ENCODE measurements around the gene RTP1. TPM values are rescaled to one million over a fixed set of nuclear protein-coding genes. Genes with fewer than 3 reads are reported as not detected.

RTP1 gene
- total RNA-seq, 6 donors from 2014 or later, result 0.17 TPM; not detected in 5

GRCh38 chr3:187207062-187207461 lies 9.8 kb downstream of the RTP1 start:
- Histone ChIP-seq H3K4me3 (no peak overlapping the region), H3K9me3 (no peaks in the 10 kb centered on the region), H3K36me3 (no peaks in the 10 kb centered on the region), H3K27me3 (no peaks in the 10 kb centered on the region), H3K27ac (no peak overlapping the region), H3K4me1 (peaks cover 0 to 4% (median 4%) of the 10 kb centered on the region in 4 donors)
- no peak for TF ChIP-seq POLR2AphosphoS5 (IDR thresholded peaks at IDR 0.05)
- TF ChIP-seq CTCF (IDR thresholded peaks at IDR 0.05), result no peak
- TF ChIP-seq EP300 (IDR thresholded peaks at IDR 0.05), result no peak
- no peak for TF ChIP-seq POLR2A (IDR thresholded peaks at IDR 0.05)
- ATAC-seq (ENCODE audit: low FRiP score in 2 of 2), result no peak
- WGBS, 2 donors, result 80 to 89% methylated on average over 2 of the region's 2 CpGs
- no peak for DNase-seq

- Histone ChIP-seq H3K36me3 (no peaks in the 10 kb centered on the region), H3K4me1 (peaks cover 0 to 4% (median 4%) of the 10 kb centered on the region in 4 donors), H3K27ac (no peak overlapping the region), H3K27me3 (no peaks in the 10 kb centered on the region), H3K9me3 (no peaks in the 10 kb centered on the region), H3K4me3 (no peak overlapping the region)
- no peak for DNase-seq
- no peak for TF ChIP-seq EP300 (IDR thresholded peaks at IDR 0.05)
- TF ChIP-seq CTCF (IDR thresholded peaks at IDR 0.05), result no peak
- no peak for TF ChIP-seq POLR2A (IDR thresholded peaks at IDR 0.05)
- no peak for TF ChIP-seq POLR2AphosphoS5 (IDR thresholded peaks at IDR 0.05)
- no peak for ATAC-seq (ENCODE audit: low FRiP score in 2 of 2)
Measured at GRCh38 chr3:187207624-187208023, 10.3 kb downstream of the RTP1 start.

GRCh38 chr3:187208159-187208558 lies 10.9 kb downstream of the RTP1 start:
- Histone ChIP-seq H3K27me3 (no peaks in the 10 kb centered on the region), H3K27ac (no peak overlapping the region), H3K36me3 (no peaks in the 10 kb centered on the region), H3K9me3 (no peaks in the 10 kb centered on the region), H3K4me3 (no peak overlapping the region), H3K4me1 (peaks cover 0 to 4% (median 4%) of the 10 kb centered on the region in 4 donors)
- ATAC-seq (ENCODE audit: low FRiP score in 2 of 2), result no peak
- TF ChIP-seq POLR2AphosphoS5 (IDR thresholded peaks at IDR 0.05) (no peak), POLR2A (IDR thresholded peaks at IDR 0.05) (no peak), EP300 (IDR thresholded peaks at IDR 0.05) (no peak), CTCF (IDR thresholded peaks at IDR 0.05) (no peak)
- 40 to 77% methylated on average over 1 of the region's 1 CpG for WGBS, 2 donors
- DNase-seq, result no peak

- Histone ChIP-seq H3K9me3 (no peaks in the 10 kb centered on the region), H3K36me3 (no peaks in the 10 kb centered on the region), H3K4me1 (peaks cover 0 to 4% (median 4%) of the 10 kb centered on the region in 4 donors), H3K4me3 (no peak overlapping the region), H3K27me3 (no peaks in the 10 kb centered on the region), H3K27ac (no peak overlapping the region)
- DNase-seq, result no peak
- ATAC-seq (ENCODE audit: low FRiP score in 2 of 2), result no peak
- no peak for TF ChIP-seq POLR2A (IDR thresholded peaks at IDR 0.05)
- TF ChIP-seq CTCF (IDR thresholded peaks at IDR 0.05), result no peak
- TF ChIP-seq POLR2AphosphoS5 (IDR thresholded peaks at IDR 0.05), result no peak
- TF ChIP-seq EP300 (IDR thresholded peaks at IDR 0.05), result no peak
Measured at GRCh38 chr3:187209491-187209890, 12.2 kb downstream of the RTP1 start.

GRCh38 chr3:187210091-187210490 lies 12.8 kb downstream of the RTP1 start:
- Histone ChIP-seq H3K36me3 (no peaks in the 10 kb centered on the region), H3K4me3 (no peak overlapping the region), H3K4me1 (peaks cover 0 to 4% (median 4%) of the 10 kb centered on the region in 4 donors), H3K9me3 (no peaks in the 10 kb centered on the region), H3K27me3 (no peaks in the 10 kb centered on the region), H3K27ac (no peak overlapping the region)
- DNase-seq, result no peak
- ATAC-seq (ENCODE audit: low FRiP score in 2 of 2), result no peak
- 46 to 74% methylated on average over 1 of the region's 1 CpG for WGBS, 2 donors
- TF ChIP-seq POLR2A (IDR thresholded peaks at IDR 0.05) (no peak), POLR2AphosphoS5 (IDR thresholded peaks at IDR 0.05) (no peak), CTCF (IDR thresholded peaks at IDR 0.05) (no peak), EP300 (IDR thresholded peaks at IDR 0.05) (no peak)

Data from upper lobe of left lung (tissue), 6 donors.